Measurements from ENCODE around the gene TMEM209.

TMEM209 gene

DNA sequence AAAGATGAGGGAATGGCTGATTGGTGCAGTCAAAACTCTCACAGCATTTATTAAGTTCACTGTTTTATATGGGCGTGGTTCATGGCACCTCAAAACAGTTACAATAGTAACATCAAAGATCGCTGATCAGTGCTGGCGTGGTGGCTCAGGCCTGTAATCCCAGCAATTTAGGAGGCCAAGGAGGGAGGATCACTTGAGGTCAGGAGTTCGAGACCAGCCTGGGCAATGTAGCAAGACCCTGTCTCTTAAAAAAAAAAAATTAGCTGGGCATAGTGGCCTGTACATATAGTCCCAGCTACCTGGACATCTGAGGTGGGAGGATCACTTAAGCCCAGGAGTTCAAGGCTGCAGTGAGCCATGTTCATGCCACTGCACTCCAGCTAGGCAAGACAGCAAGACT lies 86.4 kb downstream of the TMEM209 start:
- Histone ChIP-seq H3K9me3 (ENCODE audit: insufficient read depth, low read length) (no peaks in the 10 kb centered on the region), H3K4me2 (ENCODE audit: low read depth, low read length, poor library complexity, severe bottlenecking) (no peak overlapping the region), H2AFZ (ENCODE audit: low read depth, low read length, severe bottlenecking) (no peak overlapping the region), H3K27me3 (ENCODE audit: low read length) (no peaks in the 10 kb centered on the region), H4K20me1 (ENCODE audit: low read depth, low read length) (no peaks in the 10 kb centered on the region), H3K9ac (ENCODE audit: low read length) (no peak overlapping the region), H3K36me3 (ENCODE audit: low read length) (peaks cover 10% of the 10 kb centered on the region), H3K9me2 (replicated peaks; ENCODE audit: insufficient read depth, low read length) (no peaks in the 10 kb centered on the region), H3F3A (ENCODE audit: insufficient read depth) (0 out of 2 replicates have a peak, but pooled peaks cover 4% of the 10 kb centered on the region), H3K4me3 (ENCODE audit: insufficient read depth, low read length, poor library complexity, severe bottlenecking) (no peak overlapping the region), H3K27ac (ENCODE audit: low read depth, low read length) (no peak overlapping the region), H3K79me2 (ENCODE audit: insufficient read depth, low read length) (no peaks in the 10 kb centered on the region)
- TF ChIP-seq CTCF (IDR thresholded peaks at IDR 0.05; ENCODE audit: insufficient read depth, low read length, poor library complexity, severe bottlenecking) = no peak
- no peak for TF ChIP-seq EZH2phosphoT487 (conservative IDR thresholded peaks at IDR 0.05; ENCODE audit: low read length)

GRCh38 chr7:130118294-130118693 lies 86.9 kb downstream of the TMEM209 start:
- TF ChIP-seq CTCF (IDR thresholded peaks at IDR 0.05; ENCODE audit: insufficient read depth, low read length, poor library complexity, severe bottlenecking) (no peak), EZH2phosphoT487 (conservative IDR thresholded peaks at IDR 0.05; ENCODE audit: low read length) (no peak)
- Histone ChIP-seq H3K4me3 (ENCODE audit: insufficient read depth, low read length, poor library complexity, severe bottlenecking) (no peak overlapping the region), H3K9me2 (replicated peaks; ENCODE audit: insufficient read depth, low read length) (no peaks in the 10 kb centered on the region), H4K20me1 (ENCODE audit: low read depth, low read length) (no peaks in the 10 kb centered on the region), H3K27me3 (ENCODE audit: low read length) (no peaks in the 10 kb centered on the region), H3K9ac (ENCODE audit: low read length) (no peak overlapping the region), H3K9me3 (ENCODE audit: insufficient read depth, low read length) (no peaks in the 10 kb centered on the region), H3K4me2 (ENCODE audit: low read depth, low read length, poor library complexity, severe bottlenecking) (no peak overlapping the region), H3F3A (ENCODE audit: insufficient read depth) (0 out of 2 replicates have a peak, but pooled peaks cover 4% of the 10 kb centered on the region), H3K79me2 (ENCODE audit: insufficient read depth, low read length) (no peaks in the 10 kb centered on the region), H3K27ac (ENCODE audit: low read depth, low read length) (no peak overlapping the region), H3K36me3 (ENCODE audit: low read length) (peaks cover 5% of the 10 kb centered on the region), H2AFZ (ENCODE audit: low read depth, low read length, severe bottlenecking) (no peak overlapping the region)

DNA sequence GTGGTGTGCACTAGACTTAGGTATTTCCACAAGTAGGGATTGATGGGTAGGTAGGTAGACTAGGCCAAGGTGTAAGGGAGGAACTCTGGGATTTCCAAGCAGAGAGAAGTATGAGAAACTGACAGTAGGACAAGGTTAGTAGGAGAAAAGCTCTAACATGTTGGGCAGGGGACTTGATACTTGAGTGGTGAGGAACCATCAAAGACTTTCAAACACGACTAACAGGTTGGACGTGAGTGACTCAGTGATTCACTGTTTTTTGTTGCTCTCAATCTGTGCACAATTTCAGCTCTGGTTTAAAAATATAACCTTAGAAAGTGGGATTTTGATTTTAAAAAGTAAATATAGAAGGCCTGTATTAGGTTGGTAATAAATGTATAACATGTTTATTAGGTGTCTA lies 90.4 kb downstream of the TMEM209 start:
- no peak for TF ChIP-seq CTCF (IDR thresholded peaks at IDR 0.05; ENCODE audit: insufficient read depth, low read length, poor library complexity, severe bottlenecking)
- no peak for TF ChIP-seq EZH2phosphoT487 (conservative IDR thresholded peaks at IDR 0.05; ENCODE audit: low read length)

More for the DNA sequence above, 90.4 kb downstream of the TMEM209 start:
- H3K79me2 ChIP-seq (ENCODE audit: insufficient read depth, low read length) = no peaks in the 10 kb centered on the region
- 0 out of 2 replicates have a peak, but pooled peaks cover 4% of the 10 kb centered on the region for H3F3A ChIP-seq (ENCODE audit: insufficient read depth)
- H3K36me3 ChIP-seq (ENCODE audit: low read length) = no peaks in the 10 kb centered on the region
- H3K9me3 ChIP-seq (ENCODE audit: insufficient read depth, low read length) = no peaks in the 10 kb centered on the region
- no peaks in the 10 kb centered on the region for H4K20me1 ChIP-seq (ENCODE audit: low read depth, low read length)
- H3K9ac ChIP-seq (ENCODE audit: low read length) = no peak overlapping the region
- no peak overlapping the region for H2AFZ ChIP-seq (ENCODE audit: low read depth, low read length, severe bottlenecking)
- H3K4me2 ChIP-seq (ENCODE audit: low read depth, low read length, poor library complexity, severe bottlenecking) = no peak overlapping the region
- H3K4me3 ChIP-seq (ENCODE audit: insufficient read depth, low read length, poor library complexity, severe bottlenecking) = no peak overlapping the region
- no peaks in the 10 kb centered on the region for H3K9me2 ChIP-seq (replicated peaks; ENCODE audit: insufficient read depth, low read length)
- no peak overlapping the region for H3K27ac ChIP-seq (ENCODE audit: low read depth, low read length)
- no peaks in the 10 kb centered on the region for H3K27me3 ChIP-seq (ENCODE audit: low read length)

Measured in SU-DHL-6 (cell line).